KOPT-K1 (cell line): ENCODE results near the gene TMEM115.

ENCODE experiments used
- H3K27ac ChIP-seq: fragments of 200-600 bp; sonication (generic); 2 replicates; pipeline ENCODE4 v1.5.1; 2016; ENCODE audit warnings: antibody characterized with exemption, mild to moderate bottlenecking, low read depth, low read length; ENCODE audit not compliant: poor library complexity, severe bottlenecking
- H3K36me3 ChIP-seq: fragments of 200-600 bp; sonication (generic); 2 replicates; pipeline ENCODE4 v1.5.1; 2017; ENCODE audit warnings: antibody characterized with exemption, mild to moderate bottlenecking, low read length, moderate library complexity; ENCODE audit not compliant: insufficient read depth
- H3K9me3 ChIP-seq: fragments of 200-600 bp; sonication (generic); 2 replicates; pipeline ENCODE4 v1.5.1; 2017; ENCODE audit warnings: antibody characterized with exemption, low read length, mild to moderate bottlenecking; ENCODE audit not compliant: insufficient read depth, poor library complexity, severe bottlenecking

Gene TMEM115

DNA sequence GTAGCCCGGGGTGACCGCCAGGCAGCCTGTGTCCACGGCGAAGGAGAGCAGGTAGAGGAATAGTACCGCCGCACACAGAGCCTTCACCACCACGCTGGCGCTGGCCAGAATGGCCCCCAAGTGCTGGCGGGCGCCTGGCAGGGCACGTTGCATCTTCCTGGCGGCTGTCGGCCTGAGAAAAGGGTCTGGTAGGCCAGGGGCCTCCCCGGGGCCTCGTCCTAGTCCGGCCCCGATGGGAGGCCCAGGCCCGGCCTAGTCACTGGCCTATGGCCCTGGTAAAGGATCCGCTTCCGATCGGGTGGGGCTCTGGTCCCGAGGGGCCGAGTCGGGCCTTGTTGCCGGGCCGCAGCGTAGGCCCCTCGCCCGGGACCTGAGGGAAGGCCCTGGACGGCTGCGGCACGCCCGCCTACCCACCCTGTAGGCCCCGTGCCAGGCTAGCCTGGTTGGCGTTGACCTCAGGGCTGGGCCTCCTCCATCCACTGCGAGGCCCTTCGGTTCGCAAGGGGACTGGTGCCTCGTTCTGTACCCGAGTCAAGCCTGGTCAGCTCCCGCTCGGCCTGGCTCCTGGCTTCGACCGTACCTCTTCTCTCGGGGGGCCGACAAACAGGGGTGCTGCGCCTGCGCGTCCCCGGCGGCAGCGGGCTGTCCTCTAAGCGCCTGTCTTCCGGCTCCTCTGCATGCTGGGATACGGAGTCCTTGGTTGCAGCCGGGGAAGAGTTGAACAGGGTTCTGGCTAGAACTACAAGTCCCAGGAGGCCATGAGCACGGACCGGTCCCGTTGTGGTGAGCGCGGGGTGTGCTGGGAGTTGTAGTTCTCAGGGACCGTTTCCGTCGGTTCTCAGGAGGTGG lies at the start of gene TMEM115:
TMEM115 (minus strand) TSS at position 611 of the 849 bp plus-strand sequence; CDS start at position 153, 458 bp downstream.
- Histone ChIP-seq H3K9me3 (no peaks in the 10 kb centered on the region), H3K27ac (peak within 1 kb of the TSS; percentile 69)

DNA sequence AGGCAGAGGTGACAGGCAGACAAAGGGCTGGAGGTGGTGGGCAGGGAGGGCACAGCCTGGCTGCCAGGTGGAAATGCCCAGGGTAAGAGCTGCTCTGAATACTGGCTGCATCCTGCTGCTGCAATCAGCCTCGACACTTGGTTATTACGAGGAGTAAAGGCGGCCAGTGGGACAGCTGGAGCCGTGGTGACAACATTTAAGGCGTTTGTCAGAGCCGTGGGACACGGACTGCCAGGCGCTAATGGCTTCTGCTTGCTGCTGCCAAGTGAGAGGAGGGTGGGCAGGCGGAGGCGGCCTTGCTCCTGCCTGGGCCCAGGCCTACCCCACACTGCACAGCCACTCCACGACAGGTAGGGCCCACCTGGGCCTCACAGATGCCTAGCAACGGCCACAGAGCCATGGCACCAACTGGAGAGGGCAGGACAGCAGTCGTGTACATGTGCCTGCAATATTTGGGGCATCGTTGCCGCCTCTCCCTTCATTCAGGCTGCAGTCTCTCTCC lies 49.2 kb upstream of the TMEM115 start:
- Histone ChIP-seq H3K9me3 (no peaks in the 10 kb centered on the region), H3K27ac (no peak overlapping the region), H3K36me3 (no peaks in the 10 kb centered on the region)

More for the DNA sequence above, at the start of gene TMEM115:
- H3K36me3 ChIP-seq = peaks cover 40% of the 10 kb centered on the region

DNA sequence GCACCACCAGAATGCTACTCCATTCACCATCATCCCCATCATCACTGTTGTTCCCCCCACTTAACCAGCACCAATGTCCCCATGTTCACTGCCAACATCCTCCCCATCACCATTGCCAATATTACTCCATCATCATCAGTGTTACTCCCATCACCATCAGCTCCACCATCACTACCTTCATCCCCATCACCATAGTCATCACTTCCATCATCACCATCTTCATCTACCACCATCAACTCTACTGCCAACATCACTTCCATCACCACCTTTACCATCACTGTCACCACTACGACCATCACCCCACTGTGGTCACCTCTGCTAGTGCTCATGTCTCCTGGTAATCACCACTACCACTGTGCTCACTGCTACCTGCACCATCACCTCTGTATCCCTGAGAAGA lies 47.2 kb upstream of the TMEM115 start:
- no peak overlapping the region for H3K27ac ChIP-seq
- H3K9me3 ChIP-seq = no peaks in the 10 kb centered on the region
- no peaks in the 10 kb centered on the region for H3K36me3 ChIP-seq

DNA sequence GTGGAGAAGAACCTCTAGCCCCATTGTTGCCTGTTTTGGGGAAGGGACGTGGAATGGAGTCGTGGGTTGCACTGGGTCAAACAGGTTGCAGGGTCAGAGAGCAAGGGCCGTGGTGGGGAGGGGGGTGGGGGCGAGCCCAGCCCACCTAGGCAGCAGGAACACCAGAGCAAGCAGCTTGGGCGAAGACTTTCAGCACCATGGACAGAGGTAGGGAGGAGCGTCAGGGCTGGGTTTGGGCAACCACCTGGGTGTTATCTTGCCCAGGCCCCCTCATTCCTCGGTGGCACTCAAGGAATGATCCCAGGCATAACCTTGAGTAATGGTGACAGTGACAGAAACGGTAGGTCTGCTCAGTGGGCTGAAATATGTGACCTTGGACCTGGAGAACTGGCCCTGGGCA lies 45.9 kb upstream of the TMEM115 start:
- Histone ChIP-seq H3K9me3 (no peaks in the 10 kb centered on the region), H3K36me3 (no peaks in the 10 kb centered on the region), H3K27ac (no peak overlapping the region)

DNA sequence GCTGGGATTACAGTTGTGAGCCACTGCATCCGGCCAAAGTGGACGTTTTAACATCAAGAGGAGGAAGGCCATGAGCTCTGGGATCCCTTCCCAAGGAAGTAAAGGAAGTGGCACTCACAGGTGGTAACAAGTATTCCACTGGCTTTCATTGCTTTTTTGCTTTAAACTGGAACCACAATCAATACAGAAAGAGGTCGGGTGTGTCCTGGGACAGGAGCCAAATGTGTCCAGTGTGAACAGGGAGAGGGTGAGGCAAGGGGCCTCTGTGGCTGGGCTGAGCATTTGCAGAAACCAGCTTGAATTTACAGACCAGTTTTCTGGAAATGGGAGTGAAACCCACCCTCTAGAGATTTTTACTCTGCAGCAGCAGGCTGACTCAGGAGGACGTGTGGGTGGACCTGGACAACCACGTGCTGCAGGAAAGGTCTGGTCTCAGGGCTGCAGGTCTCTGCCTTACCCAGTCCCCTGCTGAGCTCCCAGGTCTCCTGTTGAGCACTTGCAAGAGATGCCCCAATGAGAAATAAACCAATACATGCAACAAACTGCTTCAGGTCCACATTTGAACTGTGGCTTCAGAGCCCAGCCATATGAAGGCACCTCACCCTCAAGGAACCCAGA lies 42.8 kb upstream of the TMEM115 start:
- H3K9me3 ChIP-seq = no peaks in the 10 kb centered on the region
- H3K36me3 ChIP-seq = no peaks in the 10 kb centered on the region
- H3K27ac ChIP-seq = no peak overlapping the region

DNA sequence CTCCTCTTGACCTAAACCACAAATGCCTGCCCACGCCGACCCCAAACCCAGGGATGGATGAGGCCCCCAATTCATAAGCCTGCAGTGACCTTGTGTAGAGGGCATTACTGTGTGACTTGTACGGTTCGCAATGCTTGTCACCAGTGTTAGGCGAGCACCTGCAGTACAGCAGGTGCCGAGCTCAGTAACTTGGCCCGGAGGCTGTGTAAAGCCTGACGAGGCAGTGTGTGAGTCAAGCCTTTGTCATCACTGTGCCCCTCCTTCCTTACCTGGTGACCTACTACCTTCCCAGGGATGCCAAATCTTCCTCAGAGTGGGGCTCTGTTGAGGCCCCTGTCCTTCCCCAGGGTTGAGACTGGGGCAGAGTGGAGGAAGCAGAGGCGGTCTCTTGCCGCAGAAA lies 37.2 kb upstream of the TMEM115 start:
- H3K9me3 ChIP-seq = no peaks in the 10 kb centered on the region
- H3K27ac ChIP-seq = no peak overlapping the region
- no peaks in the 10 kb centered on the region for H3K36me3 ChIP-seq

DNA sequence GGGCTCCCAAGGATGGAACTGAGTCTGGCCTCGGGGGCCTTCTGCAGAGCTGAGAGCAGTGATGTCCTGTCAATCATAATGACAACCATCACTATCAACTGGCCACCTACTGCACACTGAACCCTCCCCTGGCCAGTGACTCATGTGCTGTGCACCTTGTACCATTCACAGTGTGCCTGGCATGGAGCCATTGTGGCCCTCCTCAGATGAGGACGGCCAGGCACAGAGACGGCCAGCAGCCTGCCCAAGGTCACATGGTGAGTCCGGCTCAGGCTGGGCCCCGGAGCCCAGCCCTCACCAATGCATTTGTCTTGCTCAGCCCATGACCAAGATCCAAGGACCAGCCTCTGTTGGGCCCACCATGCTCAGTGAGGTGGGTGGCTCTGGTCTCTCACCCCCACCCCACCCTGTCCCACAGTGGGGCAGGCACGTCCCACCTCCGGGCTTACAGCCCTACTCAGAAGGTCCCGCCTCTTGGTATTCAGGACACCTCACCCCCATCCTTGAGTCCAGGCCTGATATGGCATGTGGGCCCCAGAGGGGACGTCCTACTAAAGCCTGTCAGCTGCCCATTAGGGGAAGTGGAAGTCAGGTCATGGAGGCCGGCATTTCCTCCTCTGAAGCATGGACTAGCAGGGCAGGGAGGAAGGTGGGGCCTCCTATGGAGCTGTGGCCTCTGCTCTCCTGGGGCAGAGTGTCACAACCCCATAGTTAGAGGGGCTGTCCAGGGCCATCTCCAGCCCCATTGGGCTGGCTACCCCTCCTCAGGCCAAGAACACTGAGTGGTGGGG lies 35.9 kb upstream of the TMEM115 start:
- Histone ChIP-seq H3K27ac (no peak overlapping the region), H3K9me3 (no peaks in the 10 kb centered on the region)

DNA sequence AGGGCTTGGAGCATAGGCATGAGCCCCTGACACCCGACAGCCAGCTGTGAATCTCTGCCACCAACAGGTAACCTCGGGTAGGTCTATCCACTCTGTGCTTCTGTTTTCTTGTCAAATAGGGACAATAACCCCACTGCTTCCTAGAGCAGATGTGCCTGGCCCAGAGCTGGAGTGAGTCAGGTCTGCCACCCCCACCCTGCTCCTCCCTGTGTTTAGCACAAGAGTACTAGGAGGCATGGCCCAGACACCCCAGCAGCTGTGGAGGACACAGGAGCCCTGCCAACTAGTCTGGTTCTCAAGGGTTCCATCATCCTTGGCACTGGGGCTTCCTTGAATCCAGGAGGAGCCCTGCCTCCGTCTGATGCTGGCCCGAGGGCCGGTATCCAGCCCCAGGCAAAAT lies 33.7 kb upstream of the TMEM115 start:
- no peaks in the 10 kb centered on the region for H3K36me3 ChIP-seq

More for the DNA sequence above, 35.9 kb upstream of the TMEM115 start:
- no peaks in the 10 kb centered on the region for H3K36me3 ChIP-seq

GRCh38 chr3:50392101-50392715 lies 32.9 kb upstream of the TMEM115 start:
- Histone ChIP-seq H3K9me3 (no peaks in the 10 kb centered on the region), H3K36me3 (no peaks in the 10 kb centered on the region), H3K27ac (no peak overlapping the region)

More for the DNA sequence above, 33.7 kb upstream of the TMEM115 start:
- H3K27ac ChIP-seq = no peak overlapping the region
- no peaks in the 10 kb centered on the region for H3K9me3 ChIP-seq

GRCh38 chr3:50390508-50391224 lies 31.3 kb upstream of the TMEM115 start:
- Histone ChIP-seq H3K9me3 (no peaks in the 10 kb centered on the region), H3K27ac (no peak overlapping the region), H3K36me3 (no peaks in the 10 kb centered on the region)

- Histone ChIP-seq H3K36me3 (no peaks in the 10 kb centered on the region), H3K27ac (no peak overlapping the region), H3K9me3 (no peaks in the 10 kb centered on the region)
These were observed 30.1 kb upstream of the TMEM115 start for GRCh38 chr3:50389414-50389767.

- H3K36me3 ChIP-seq = no peaks in the 10 kb centered on the region
- no peak overlapping the region for H3K27ac ChIP-seq
- no peaks in the 10 kb centered on the region for H3K9me3 ChIP-seq
These were observed 29.5 kb upstream of the TMEM115 start for GRCh38 chr3:50388720-50389413.

GRCh38 chr3:50388016-50388719 lies 28.8 kb upstream of the TMEM115 start:
- Histone ChIP-seq H3K27ac (no peak overlapping the region), H3K9me3 (no peaks in the 10 kb centered on the region), H3K36me3 (no peaks in the 10 kb centered on the region)
